ENCODE data around the gene COX14. TPM values are rescaled to one million over a fixed set of nuclear protein-coding genes. Genes with fewer than 3 reads are reported as not detected.

Gene COX14
- total RNA-seq, 1 donor from 2014 or later: 30.1 TPM

DNA sequence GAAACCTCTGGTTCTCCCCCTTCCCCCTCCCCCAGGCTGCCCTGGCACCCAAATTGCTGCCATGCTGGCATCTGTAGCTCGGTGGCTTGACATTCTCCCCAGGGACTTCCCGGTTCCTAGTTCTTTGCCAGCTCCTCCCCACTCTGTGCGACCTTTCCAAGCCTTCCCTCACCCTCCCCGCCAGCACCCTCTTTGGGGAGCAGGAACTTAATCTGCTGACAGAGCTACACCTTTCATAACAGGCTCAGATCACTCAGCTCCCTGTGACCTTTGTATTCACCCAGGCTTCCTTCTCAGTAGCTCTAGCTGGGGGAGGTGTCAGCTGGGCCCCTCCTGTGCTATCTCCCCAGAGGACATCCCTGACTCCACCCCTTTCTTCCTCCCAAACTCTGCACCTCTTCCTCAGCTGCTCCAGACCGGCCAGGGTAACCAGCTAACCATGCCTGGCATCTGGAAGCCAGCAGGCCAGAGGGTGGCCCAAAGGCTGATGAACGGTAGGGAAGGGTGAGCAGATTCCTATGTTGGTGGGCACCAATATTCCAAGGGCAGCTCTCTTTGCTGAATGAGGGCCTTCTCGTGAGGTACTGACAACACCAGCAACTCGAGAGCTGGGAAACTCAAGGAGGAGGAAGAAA is 1.8 kb upstream of the COX14 start:
- no peak for DNase-seq (ENCODE audit: low spot score, unreplicated experiment)
- Mint-ChIP-seq H3K4me1 (ENCODE audit: low read depth) (peaks cover 16% of the 10 kb centered on the region), H3K36me3 (ENCODE audit: insufficient read depth) (no peaks in the 10 kb centered on the region), H3K9me3 (ENCODE audit: low read depth) (no peaks in the 10 kb centered on the region), H3K4me3 (ENCODE audit: low read depth) (no peak overlapping the region), H3K27ac (peak overlapping the region; percentile 82), H3K27me3 (peaks cover 5% of the 10 kb centered on the region)
- TF ChIP-seq, protein P1, sequence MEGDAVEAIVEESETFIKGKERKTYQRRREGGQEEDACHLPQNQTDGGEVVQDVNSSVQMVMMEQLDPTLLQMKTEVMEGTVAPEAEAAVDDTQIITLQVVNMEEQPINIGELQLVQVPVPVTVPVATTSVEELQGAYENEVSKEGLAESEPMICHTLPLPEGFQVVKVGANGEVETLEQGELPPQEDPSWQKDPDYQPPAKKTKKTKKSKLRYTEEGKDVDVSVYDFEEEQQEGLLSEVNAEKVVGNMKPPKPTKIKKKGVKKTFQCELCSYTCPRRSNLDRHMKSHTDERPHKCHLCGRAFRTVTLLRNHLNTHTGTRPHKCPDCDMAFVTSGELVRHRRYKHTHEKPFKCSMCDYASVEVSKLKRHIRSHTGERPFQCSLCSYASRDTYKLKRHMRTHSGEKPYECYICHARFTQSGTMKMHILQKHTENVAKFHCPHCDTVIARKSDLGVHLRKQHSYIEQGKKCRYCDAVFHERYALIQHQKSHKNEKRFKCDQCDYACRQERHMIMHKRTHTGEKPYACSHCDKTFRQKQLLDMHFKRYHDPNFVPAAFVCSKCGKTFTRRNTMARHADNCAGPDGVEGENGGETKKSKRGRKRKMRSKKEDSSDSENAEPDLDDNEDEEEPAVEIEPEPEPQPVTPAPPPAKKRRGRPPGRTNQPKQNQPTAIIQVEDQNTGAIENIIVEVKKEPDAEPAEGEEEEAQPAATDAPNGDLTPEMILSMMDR (IDR thresholded peaks at IDR 0.05; ENCODE audit: unreplicated experiment): no peak

- H3K27me3 Mint-ChIP-seq: peaks cover 2% of the 10 kb centered on the region
- H3K27ac Mint-ChIP-seq: peak overlapping the region; percentile 51
- DNase-seq (ENCODE audit: low spot score, unreplicated experiment): no peak
- H3K36me3 Mint-ChIP-seq (ENCODE audit: insufficient read depth): peaks cover 1% of the 10 kb centered on the region
- TF ChIP-seq, protein P1 (IDR thresholded peaks at IDR 0.05; ENCODE audit: unreplicated experiment): no peak
- no peaks in the 10 kb centered on the region for H3K9me3 Mint-ChIP-seq (ENCODE audit: low read depth)
- peaks cover 16% of the 10 kb centered on the region for H3K4me1 Mint-ChIP-seq (ENCODE audit: low read depth)
- no peak overlapping the region for H3K4me3 Mint-ChIP-seq (ENCODE audit: low read depth)
Measured at GRCh38 chr12:50110762-50111351, 1.2 kb upstream of the COX14 start.

DNA sequence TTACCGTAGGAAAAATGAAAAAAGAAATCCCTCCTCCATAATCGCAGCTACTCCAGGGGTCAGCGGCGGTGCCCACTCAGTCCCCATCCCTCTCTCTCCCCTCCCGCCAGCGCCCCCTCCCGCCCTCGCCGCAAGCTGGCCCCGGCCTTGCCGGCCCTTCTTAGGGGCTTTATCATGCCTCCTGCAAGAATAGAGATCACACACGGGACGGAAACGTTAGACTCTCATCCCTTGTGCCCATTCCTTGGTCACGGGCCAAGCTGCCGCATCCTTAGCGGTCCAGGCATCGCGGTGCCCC is 692 bp upstream of the COX14 start:
- no peak overlapping the region for H3K27ac Mint-ChIP-seq
- H3K27me3 Mint-ChIP-seq: no peaks in the 10 kb centered on the region
- H3K4me1 Mint-ChIP-seq (ENCODE audit: low read depth): peaks cover 16% of the 10 kb centered on the region
- DNase-seq (ENCODE audit: low spot score, unreplicated experiment): no peak
- peak overlapping the region; percentile 99 for H3K4me3 Mint-ChIP-seq (ENCODE audit: low read depth)
- TF ChIP-seq, protein P1 (IDR thresholded peaks at IDR 0.05; ENCODE audit: unreplicated experiment): no peak
- peaks cover 2% of the 10 kb centered on the region for H3K36me3 Mint-ChIP-seq (ENCODE audit: insufficient read depth)
- H3K9me3 Mint-ChIP-seq (ENCODE audit: low read depth): no peaks in the 10 kb centered on the region

GRCh38 chr12:50112456-50113218 is 601 bp downstream of the COX14 start:
- no peaks in the 10 kb centered on the region for H3K9me3 Mint-ChIP-seq (ENCODE audit: low read depth)
- H3K27ac Mint-ChIP-seq: peak overlapping the region; percentile 95
- peaks cover 16% of the 10 kb centered on the region for H3K4me1 Mint-ChIP-seq (ENCODE audit: low read depth)
- peaks cover 3% of the 10 kb centered on the region for H3K36me3 Mint-ChIP-seq (ENCODE audit: insufficient read depth)
- H3K4me3 Mint-ChIP-seq (ENCODE audit: low read depth): peak overlapping the region; percentile 99
- H3K27me3 Mint-ChIP-seq: no peaks in the 10 kb centered on the region
- TF ChIP-seq, protein P1 (IDR thresholded peaks at IDR 0.05; ENCODE audit: unreplicated experiment): no peak
- DNase-seq (ENCODE audit: low spot score, unreplicated experiment): no peak

- Mint-ChIP-seq H3K4me1 (ENCODE audit: low read depth) (peaks cover 10% of the 10 kb centered on the region), H3K4me3 (ENCODE audit: low read depth) (no peak overlapping the region), H3K9me3 (ENCODE audit: low read depth) (no peaks in the 10 kb centered on the region), H3K27me3 (no peaks in the 10 kb centered on the region), H3K27ac (no peak overlapping the region), H3K36me3 (ENCODE audit: insufficient read depth) (peaks cover 4% of the 10 kb centered on the region)
- no peak for DNase-seq (ENCODE audit: low spot score, unreplicated experiment)
- TF ChIP-seq, protein P1 (IDR thresholded peaks at IDR 0.05; ENCODE audit: unreplicated experiment): no peak
Measured at GRCh38 chr12:50117057-50117622, 5.1 kb downstream of the COX14 start.

Measured in progenitor cell of endocrine pancreas (in vitro differentiated cells).